HG02623 (cell line): ENCODE measurements around the gene DBNDD1.
"Not testable (repeated sequence)": the region's sequence is repeated elsewhere in the genome, so short reads cannot be mapped to it uniquely, and the experiment has no call there.

Experiments
- ATAC-seq: cut with Tn5 transposase; IDR thresholded peaks from one replicate; pipeline ENCODE4 v1.9.1; 2021; ENCODE audit warnings: moderate library complexity; ENCODE audit not compliant: unreplicated experiment

DBNDD1 gene

DNA sequence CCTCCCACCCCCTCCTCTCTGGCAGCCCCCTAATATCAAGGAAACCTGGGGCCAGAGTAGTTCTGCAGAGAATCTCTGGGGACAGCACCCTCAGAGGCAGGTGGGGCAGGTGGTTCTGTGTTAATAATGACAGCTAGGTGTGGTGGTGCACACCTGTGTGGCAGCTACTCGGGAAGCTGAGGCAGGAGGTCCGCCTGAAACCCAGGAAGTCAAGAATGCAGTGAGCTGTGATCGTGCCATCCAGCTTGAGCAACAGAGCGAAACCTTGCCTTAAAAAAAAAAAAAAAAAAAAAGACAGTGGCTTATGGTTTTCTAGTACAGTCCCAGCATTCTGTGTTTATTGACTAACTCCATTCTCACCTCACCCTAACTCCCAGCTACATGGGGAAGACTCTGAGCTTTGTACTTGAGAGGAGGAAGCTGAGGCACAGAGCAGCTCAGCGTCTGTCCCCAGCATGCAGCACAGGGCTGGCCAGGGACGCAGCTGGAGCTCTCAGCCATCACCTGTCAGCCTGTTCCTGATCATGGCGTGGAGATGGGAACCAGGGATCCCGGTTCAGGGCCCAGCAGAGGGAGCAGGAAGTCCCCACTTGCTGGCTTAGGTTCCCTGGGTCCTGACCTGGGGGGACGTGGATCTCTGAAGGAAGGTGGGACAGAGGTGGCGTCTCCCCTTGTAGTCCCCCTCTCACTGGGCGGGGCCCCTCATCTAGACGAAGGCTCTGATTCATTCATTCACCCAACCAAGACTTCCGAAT lies 6.1 kb downstream of the DBNDD1 start:
- ATAC-seq = no peak

DNA sequence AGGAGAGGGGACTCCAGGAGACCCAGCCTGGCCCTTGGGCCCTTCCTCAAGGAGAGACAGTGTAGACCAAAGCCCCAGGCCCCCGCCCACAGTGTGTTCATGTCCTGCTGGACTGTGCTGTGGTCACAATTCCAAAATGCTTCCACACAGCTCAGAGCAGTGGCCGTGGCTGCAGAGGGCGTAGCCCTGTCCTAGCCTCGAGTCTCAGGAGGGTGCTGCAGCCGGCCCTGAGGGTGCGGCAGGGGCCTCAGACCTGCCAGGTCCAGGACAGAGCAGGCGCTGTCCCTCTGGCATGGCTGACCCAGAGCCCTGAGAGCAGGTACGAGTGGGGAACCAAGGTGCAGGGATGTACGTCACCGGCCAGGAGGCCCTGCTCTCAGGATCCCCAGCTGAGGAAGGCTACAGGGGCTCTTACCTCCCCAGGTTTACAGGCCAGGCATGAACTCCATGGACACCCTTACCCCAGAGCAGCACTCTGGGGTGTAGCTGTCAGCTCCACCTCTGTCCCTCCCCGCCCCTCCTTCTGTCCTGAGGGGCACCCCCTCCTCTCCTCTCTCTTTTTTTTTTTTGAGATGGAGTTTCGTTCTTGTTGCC lies 7.3 kb downstream of the DBNDD1 start:
- ATAC-seq = no peak

DNA sequence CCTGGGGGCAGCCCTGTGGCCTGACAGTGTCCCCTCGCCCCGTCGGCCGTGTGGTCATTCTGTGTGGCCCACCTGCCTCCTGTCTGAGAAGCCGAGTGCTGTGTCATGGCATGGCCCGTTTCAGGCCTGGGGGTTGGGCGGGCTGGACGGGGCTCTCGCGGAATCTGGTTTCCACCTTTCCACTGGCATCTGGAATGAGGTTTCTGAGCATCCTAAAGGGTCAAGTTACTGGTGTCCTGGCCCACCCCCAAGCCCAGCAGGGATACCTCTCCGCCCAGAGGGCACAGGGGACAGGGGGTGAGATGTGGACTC lies 7.8 kb downstream of the DBNDD1 start:
- ATAC-seq = no peak

DNA sequence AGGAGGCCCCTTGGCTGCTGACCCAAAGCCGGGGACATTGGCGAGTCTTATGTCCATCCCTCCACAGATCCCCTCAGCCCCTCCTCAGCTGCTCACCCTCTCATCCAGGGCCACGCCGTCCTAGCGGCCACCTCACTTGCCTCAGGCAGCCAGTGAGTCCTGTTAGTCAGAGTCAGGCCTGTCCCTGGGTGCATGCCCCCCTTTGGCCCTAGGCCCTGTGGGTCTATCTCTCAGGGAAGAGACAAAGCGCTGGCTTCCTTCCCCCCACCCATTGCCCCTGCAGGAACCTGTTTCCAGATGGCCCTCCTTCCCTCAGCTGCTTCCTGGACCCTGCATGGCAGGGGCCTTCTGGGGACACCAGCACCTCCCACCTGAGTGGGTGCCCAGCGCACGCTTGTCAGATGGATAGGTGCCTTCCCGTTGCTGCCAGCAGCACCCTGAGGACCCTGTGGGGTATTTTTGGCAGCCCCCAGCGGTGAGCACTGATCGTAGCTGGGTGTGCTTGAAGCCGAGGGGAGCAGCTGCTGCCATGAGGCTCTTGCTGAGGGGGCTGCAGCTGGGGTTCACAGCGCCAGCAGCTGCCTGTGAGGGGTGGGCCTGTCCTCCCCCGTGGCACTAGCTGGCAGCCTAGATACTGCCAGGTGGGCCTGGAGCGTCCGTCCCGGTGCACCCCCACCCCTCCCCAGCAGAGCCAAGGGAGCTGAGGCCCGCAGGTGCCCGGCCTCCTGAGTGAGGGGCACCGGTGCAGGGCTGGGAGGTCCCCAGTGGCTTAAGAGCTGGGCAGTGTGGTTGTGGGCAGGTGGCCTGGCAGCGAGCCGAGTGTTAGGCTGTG lies 8.4 kb downstream of the DBNDD1 start:
- no peak for ATAC-seq

DNA sequence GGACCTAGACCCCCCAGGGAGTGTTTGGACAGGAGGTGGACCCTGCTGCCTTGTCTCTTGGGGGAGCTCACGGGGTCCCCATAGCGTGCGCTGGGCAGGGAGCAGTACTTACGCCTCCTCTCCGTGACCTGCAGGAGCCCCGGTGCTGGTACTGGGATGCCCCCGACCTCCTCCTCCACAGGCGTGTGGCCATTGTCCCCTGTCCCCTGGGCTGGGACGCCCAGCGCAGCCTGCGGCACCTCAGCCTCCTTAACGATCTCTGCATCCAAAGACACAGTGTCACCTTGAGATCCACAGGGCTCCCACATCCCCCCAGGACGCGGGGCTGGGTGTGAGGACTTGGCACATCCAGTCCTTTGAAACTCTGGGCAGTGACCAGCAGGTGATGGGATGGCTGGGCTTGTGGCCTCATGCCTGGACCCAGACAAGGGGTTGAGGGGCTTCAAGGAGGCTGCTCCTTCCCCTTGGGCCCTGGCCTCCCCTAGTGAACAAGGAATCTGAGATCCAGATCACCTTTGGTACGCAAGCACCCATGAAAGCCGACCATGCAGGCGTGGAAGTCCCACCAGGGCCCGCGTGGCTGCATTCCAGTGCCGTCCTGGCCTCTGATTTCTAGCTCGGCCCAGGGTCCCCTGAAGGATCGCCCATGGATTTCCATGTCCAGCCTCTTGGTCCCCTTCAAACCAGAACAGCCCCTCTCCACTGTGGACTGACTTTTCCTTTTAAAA lies 9.9 kb downstream of the DBNDD1 start:
- no peak for ATAC-seq

DNA sequence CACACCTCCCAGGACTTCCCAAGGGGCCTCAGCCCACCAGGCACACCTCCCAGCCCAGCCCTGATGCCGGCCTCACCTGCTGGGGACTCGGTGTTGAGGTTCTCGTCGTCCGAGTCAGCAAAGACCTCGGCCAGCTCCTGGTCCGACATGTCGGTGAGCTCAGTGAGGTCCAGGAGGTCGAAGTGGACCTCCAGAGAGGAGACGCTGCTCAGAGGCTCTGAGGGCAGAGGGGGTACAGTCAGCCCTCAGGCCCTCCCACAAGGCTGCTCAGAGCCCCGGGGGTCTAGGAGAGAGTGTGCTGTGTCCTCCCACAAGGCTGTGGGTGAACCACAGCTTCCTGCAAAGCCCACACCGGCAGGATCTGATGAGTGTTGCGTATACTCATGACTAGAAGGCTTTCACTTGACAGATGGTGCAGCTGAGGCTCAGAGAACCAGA lies 10.5 kb downstream of the DBNDD1 start:
- ATAC-seq = no peak

DNA sequence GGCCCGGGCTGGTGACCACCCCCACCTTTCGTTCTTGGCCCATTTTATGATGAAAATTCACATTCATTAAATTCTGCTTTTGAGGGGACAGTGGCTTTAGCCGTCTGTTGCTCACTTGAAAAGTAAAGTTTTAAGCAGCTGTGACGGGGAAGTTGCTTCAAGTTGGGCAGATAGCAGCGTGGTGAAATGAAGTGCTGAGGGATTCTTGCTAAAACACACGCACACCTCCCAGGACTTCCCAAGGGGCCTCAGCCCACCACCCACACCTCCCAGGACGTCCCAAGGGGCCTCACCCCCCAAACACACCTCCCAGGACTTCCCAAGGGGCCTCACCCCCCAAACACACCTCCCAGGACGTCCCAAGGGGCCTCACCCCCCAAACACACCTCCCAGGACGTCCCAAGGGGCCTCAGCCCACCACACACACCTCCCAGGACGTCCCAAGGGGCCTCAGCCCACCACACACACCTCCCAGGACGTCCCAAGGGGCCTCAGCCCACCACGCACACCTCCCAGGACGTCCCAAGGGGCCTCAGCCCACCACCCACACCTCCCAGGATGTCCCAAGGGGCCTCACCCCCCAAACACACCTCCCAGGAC lies 11.5 kb downstream of the DBNDD1 start:
- not testable (repeated sequence) for ATAC-seq

DNA sequence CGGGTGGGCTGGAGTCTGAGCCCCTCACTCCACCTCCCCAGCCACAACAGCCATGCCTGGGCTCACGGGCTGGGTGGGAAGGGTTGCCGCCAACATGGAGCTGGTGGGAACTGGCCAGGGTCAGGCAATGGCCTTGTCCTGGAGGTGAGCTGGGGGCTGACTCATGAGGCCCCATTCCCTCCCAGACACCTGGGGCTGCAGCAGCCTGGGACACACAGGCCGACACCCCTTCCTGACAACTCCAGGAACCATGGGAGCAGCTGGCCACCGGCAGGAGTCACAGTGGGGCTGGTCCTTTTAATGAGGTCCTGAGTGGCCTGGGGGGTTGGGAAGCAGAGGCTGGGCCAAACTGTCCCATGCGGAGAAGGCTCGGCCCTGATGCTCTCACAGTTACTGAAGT lies 12.2 kb downstream of the DBNDD1 start:
- no peak for ATAC-seq

DNA sequence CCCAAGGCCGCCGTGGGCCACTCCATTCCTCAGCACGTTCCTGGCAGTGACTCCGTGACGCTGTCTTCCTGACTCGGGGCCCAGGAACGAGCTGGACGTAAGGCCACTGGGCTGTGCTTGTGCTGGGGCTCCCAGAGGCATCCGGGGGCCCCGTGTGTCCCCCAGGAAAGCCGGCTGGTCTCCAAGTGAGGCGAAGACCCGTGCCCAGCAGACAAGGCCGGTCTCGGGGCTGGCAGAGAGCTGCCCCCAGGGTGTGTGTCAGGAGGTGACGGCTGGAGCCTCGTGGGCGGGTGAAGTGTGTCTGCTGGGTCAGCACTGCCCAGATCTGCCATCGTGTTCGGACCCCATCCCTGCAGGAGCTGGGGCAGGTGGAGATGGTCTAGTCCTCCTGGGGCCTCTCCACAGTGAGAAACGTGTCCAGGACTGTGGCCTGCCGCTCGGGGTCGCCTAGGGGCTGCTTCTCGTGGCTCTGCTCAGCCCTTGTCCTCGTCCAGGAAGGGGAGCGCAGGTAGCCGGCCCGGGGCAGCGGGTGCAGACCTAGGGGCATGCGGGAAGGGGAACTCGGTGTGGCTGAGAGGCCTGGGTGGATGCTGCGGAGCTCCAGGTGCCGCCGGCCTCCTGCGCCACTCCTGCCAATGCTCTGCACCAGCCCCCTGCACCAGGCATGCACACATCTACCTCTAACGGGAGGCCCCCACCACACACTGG lies 13.1 kb downstream of the DBNDD1 start:
- ATAC-seq = no peak

DNA sequence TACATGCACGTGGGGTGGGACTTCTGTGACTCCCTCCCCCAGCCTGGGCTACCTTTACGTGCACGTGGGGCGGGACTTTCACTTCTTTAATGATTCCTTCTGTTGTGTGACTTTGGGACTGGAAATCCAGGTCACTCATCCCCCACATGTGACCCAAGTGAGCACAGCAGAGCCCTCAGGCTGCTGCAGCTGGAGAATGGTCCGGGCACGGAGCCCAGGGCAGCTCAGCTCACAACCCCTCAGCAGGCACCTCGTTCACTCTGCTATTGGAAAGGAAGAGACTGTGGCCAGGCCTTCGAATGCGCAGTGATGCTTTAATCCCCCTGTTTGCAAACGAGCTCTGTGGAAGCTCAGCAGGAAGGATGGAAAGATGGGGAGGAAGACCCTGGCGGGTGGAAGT lies 14.7 kb downstream of the DBNDD1 start:
- no peak for ATAC-seq

DNA sequence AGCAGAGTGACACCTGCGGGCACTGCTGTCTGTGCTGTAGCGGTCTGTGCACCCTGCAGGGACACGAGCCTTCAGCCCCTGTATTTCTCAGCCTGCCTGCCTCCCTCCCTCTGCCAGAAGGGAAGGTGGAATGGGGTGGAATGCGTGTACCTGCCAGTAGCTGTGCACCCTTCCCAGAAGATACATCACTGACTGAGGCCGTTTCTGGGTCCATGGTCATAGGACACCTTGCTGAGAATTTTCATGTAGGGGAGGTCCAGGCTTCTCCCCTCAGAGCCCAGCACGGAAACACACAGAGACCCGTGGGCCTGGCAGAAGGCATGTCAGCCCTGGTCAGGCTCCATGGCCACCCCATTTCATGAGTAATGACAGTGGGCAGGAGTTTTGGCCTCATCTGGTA lies 16.5 kb downstream of the DBNDD1 start:
- no peak for ATAC-seq

DNA sequence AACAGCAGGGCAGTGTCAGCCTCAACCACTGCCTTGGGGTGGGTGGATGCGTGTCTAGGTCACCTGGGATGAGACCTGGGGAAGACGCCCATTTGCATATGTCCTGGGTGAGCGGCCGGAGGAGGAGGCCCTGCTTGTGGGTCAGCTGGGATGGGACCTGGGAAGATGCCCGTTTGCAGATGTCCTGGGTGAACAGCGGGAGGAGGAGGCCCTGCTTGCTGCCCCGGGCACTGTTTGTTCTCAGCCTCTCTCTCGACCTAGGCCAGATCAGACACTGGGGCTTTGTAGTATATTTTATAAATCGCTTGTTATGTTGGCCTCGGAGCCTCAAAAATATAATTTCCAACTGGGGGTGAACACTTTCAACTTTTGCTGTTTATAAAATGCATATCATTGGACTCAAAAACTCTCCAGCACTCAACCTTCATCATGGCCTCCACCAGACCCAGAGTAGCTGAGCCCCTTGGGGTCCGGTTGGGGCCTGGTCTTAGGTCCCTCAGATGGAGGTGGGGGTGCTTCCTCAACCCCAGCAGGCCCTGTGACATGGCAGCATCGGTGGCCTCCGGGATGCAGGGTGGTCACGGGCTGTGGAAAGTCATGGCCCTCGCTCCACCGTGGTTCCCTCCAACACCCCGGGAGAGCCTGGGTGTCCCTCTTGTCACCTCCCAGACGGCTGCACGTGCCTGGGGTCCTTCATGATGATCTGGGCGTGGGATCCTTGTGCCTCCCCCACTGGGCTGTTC lies 17.3 kb downstream of the DBNDD1 start:
- ATAC-seq = no peak

DNA sequence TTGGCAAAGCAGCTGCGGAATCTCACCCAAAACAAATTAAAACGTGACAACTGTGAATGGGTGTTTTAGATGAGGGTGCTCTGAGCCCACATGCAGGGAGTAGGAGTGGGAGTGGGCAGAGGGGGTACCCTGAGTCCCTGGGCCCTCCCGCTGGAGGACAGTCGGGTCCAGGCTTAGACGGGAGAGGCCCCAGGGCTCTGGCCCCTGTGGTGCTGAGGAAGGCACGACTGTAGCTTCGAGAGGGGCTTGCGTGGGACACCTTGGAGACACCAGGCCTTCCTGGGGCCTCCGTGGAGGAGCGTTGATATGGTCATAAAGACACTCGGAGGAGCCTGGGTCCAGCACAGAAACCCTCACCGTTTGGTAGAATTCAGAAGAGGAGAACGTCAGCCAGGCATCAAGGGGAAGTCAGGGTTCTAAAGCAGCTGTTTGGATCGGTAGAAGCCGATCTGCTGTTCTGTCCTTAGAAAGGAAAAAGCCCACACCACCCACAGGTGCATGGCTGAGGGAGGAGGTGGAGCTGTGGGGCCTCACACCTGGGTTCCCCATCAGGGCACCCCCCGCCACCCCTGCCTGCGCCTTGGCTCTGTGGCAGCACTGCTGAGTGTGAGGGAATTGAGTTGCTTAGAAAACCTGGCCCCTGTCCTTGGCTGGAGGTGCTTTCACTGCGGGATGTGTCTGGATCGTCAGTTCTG lies 18.4 kb downstream of the DBNDD1 start:
- ATAC-seq = no peak

DNA sequence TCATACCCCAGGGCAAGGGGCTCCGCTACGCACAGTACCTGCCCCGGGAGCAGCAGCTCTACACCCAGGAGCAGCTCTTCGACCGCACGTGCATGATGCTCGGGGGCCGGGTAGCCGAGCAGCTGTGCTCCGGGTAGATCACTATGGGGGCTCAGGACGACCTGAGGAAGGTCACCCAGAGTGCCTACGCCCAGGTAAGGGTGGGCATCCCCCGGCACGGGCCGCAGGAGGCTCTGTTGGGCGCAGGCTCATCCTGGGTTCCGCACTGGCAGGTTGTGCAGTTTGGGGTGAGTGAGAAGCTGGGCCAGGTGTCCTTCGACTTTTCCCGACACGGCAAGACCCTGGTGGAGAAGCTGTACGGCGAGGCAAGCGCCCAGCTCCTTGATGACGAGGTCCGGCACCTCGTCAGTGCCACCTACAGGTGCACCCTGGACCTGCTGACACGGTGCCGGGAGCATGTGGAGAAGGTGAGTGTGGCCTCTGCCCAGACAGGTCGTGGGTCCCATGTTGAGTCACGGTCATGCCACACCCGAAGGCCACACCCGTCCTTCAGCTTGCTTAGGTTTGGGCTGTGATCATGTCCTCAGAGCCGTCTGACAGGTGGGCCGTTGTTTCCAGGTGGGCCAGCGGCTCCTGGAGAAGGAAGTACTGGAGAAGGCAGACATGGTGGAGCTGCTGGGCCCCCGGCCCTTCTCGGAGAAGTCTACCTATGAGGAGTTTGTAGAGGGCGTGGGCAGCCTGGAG lies 19.3 kb downstream of the DBNDD1 start:
- no peak for ATAC-seq

DNA sequence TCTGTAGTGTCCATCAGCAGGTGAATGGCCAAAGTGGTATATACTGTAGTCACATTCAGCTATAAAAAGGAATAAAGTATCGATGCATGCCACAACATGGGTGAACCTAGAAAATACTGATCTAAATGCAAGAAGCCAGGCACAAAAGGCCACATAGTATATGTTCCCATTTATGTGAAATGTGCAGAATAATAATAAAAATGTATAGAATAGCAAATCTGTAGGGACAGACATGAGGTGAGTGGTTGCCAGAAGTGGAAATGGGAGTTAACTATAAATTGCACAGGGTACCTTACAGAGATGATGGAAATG lies 23.1 kb downstream of the DBNDD1 start:
- no peak for ATAC-seq

DNA sequence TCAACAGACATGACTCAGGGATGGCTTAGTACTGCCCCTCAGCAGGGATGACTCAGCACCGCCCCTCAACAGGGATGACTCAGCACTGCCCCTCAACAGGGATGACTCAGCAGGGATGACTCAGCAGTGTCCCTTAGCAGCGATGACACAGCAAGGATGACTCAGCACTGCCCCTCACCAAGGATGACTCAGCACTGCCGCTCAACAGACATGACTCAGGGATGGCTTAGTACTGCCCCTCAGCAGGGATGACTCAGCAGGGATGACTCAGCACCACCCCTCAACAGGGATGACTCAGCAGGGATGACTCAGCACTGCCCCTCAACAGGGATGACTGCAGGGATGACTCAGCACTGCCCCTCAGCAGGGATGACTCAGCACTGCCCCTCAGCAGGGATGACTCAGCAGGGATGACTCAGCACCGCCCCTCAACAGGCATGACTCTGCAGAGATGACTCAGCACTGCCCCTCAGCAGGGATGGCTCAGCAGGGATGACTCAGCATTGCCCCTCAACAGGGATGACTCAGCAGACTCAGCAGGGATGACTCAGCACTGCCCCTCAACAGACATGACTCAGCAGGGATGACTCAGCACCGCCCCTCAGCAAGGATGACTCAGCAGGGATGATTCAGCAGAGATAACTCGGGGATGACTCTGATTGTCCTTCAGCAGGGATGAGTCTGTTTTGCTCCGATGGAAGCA lies 23.6 kb downstream of the DBNDD1 start:
- ATAC-seq = not testable (repeated sequence)

DNA sequence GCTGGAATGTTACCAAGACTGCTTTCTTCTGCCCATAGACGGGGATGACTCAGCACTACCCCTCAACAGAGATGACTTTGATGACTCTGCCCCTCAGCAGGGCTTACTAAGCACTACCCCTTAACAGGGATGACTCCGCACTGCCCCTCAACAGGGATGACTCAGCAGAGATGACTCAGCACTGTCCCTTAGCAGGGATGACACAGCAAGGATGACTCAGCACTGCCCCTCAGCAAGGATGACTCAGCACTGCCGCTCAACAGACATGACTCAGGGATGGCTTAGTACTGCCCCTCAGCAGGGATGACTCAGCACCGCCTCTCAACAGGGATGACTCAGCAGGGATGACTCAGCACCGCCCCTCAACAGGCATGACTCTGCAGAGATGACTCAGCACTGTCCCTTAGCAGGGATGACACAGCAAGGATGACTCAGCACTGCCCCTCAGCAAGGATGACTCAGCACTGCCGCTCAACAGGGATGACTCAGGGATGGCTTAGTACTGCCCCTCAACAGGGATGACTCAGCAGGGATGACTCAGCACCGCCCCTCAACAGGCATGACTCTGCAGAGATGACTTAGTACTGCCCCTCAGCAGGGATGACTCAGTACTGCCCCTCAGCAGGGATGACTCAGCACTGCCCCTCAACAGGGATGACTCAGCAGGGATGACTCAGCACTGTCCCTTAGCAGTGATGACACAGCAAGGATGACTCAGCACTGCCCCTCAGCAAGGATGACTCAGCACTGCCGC lies 24.4 kb downstream of the DBNDD1 start:
- ATAC-seq = not testable (repeated sequence)
